BE2C (cell line): Measurements from ENCODE around the gene UBR3.
"Not testable (repeated sequence)": the region's sequence is repeated elsewhere in the genome, so short reads cannot be mapped to it uniquely, and the experiment has no call there.

Source experiments
- DNase-seq: peaks from one replicate; pipeline ENCODE4 v3.0.0-alpha.2; 2020
- H3K27me3 ChIP-seq: fragments of 250-450 bp; sonication (Bioruptor Pico); 2 replicates; pipeline ENCODE4 v1.5.1; 2020; ENCODE audit warnings: mild to moderate bottlenecking
- H3K36me3 ChIP-seq: fragments of 250-450 bp; sonication (Bioruptor Pico); 2 replicates; pipeline ENCODE4 v1.5.1; 2020; ENCODE audit warnings: mild to moderate bottlenecking
- H3K4me1 ChIP-seq: fragments of 250-450 bp; sonication (Bioruptor Pico); 2 replicates; pipeline ENCODE4 v1.5.1; 2020
- H3K4me3 ChIP-seq: 2 replicates; pipeline ENCODE4 v1.5.1; 2011; ENCODE audit warnings: low read depth, low read length
- H3K9me3 ChIP-seq: fragments of 250-450 bp; sonication (Bioruptor Pico); 2 replicates; pipeline ENCODE4 v1.5.1; 2020
- TF ChIP-seq, protein P1 (sequence below): IDR thresholded peaks from 2 replicates; pipeline ENCODE4 v1.5.1; 2012; ENCODE audit warnings: mild to moderate bottlenecking, low read depth, low read length

Gene UBR3

DNA sequence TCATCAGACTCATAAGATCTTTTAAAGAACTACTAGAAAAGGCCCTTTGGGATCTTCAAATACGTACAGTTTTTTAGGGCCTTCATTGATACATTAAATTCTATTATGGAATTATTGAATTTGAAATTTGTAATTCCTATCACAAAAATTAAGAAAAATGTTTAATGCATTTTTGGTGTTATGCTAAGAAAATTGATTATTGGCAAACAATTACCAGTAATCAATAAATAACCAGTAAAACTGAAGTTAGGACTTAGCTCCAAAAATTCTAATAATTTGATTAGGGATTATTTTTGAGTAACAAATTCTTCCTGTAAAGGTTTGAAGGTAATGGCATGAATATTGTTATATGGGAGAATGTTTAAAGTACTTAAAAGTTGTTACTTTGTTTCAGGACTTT is 119.3 kb downstream of the UBR3 start:
- no peaks in the 10 kb centered on the region for H3K36me3 ChIP-seq
- no peaks in the 10 kb centered on the region for H3K27me3 ChIP-seq
- no peaks in the 10 kb centered on the region for H3K4me1 ChIP-seq
- H3K4me3 ChIP-seq: no peak overlapping the region
- H3K9me3 ChIP-seq: no peaks in the 10 kb centered on the region
- DNase-seq: no peak
- TF ChIP-seq, protein P1, sequence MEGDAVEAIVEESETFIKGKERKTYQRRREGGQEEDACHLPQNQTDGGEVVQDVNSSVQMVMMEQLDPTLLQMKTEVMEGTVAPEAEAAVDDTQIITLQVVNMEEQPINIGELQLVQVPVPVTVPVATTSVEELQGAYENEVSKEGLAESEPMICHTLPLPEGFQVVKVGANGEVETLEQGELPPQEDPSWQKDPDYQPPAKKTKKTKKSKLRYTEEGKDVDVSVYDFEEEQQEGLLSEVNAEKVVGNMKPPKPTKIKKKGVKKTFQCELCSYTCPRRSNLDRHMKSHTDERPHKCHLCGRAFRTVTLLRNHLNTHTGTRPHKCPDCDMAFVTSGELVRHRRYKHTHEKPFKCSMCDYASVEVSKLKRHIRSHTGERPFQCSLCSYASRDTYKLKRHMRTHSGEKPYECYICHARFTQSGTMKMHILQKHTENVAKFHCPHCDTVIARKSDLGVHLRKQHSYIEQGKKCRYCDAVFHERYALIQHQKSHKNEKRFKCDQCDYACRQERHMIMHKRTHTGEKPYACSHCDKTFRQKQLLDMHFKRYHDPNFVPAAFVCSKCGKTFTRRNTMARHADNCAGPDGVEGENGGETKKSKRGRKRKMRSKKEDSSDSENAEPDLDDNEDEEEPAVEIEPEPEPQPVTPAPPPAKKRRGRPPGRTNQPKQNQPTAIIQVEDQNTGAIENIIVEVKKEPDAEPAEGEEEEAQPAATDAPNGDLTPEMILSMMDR: no peak

- H3K4me3 ChIP-seq: no peak overlapping the region
- TF ChIP-seq, protein P1: no peak
- no peaks in the 10 kb centered on the region for H3K27me3 ChIP-seq
- H3K4me1 ChIP-seq: no peaks in the 10 kb centered on the region
- peaks cover 2% of the 10 kb centered on the region; the same call in 1 of the 2 replicates for H3K36me3 ChIP-seq
- no peaks in the 10 kb centered on the region for H3K9me3 ChIP-seq
- DNase-seq: no peak
Observed at GRCh38 chr2:169955940-169956339, 128.7 kb downstream of the UBR3 start.

DNA sequence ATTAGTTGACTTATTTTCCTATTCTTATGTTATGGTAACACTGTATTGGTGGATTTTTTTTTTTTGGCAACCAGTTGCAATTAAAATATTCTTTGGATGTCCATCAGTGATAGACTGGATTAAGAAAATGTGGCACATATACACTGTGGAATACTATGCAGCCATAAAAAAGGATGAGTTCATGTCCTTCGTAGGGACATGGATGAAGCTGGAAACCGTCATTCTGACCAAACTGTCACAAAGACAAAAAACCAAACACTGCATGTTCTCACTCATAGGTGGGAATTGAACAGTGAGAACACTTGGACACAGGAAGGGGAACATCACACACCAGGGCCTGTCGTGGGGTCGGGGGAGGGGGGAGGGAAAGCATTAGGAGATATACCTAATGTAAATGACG is 130.0 kb downstream of the UBR3 start:
- H3K4me1 ChIP-seq, H3K9me3 ChIP-seq, H3K27me3 ChIP-seq, DNase-seq, H3K4me3 ChIP-seq, H3K36me3 ChIP-seq: not testable (repeated sequence)

GRCh38 chr2:169961911-169962310 is 134.7 kb downstream of the UBR3 start:
- Histone ChIP-seq H3K4me3 (no peak overlapping the region), H3K9me3 (no peaks in the 10 kb centered on the region), H3K36me3 (peaks cover 2% of the 10 kb centered on the region; the same call in 1 of the 2 replicates), H3K4me1 (no peaks in the 10 kb centered on the region), H3K27me3 (no peaks in the 10 kb centered on the region)
- TF ChIP-seq, protein P1: no peak
- DNase-seq: no peak

DNA sequence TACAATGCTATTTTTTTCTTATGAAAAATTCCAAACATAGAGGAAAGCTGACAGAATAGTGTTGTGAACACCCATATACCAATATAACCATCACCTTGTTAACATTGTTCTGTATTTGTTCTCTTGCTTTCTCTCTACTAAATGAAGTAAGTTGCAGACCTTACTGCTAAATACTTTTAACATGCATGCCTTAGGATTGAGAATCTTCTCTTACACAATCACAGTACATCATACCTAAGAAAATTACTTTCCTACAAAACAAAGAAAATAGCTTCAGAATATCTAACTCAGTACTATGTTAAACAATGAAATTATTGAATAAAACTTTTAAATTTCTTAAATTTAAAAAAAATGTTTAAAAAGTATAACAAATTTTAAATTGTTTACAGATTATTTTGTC is 136.5 kb downstream of the UBR3 start:
- H3K4me1 ChIP-seq: no peaks in the 10 kb centered on the region
- H3K9me3 ChIP-seq: no peaks in the 10 kb centered on the region
- DNase-seq: no peak
- H3K27me3 ChIP-seq: no peaks in the 10 kb centered on the region
- TF ChIP-seq, protein P1: no peak
- peaks cover 2% of the 10 kb centered on the region; the same call in 1 of the 2 replicates for H3K36me3 ChIP-seq
- no peak overlapping the region for H3K4me3 ChIP-seq

DNA sequence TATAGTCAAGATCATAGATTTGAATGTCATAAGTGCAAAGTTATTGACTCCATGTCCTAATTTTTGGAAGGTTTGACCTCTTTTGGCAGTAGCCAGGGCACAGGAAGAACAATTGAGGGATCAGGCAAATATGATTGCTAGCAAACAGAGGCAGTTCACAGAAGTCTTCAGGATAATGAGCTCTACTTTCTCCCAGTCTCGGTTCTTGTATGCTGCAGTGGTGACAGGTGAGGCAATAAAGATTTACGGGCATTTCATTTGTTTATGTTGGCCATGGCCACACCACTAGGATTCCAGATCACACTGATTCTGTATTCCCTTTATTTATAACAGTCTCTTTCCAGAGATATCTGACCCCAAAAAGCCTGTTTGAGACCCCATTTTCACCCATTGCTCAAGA is 137.5 kb downstream of the UBR3 start:
- no peaks in the 10 kb centered on the region for H3K4me1 ChIP-seq
- TF ChIP-seq, protein P1: no peak
- no peaks in the 10 kb centered on the region for H3K27me3 ChIP-seq
- H3K9me3 ChIP-seq: no peaks in the 10 kb centered on the region
- no peak for DNase-seq
- H3K36me3 ChIP-seq: no peaks in the 10 kb centered on the region
- no peak overlapping the region for H3K4me3 ChIP-seq

DNA sequence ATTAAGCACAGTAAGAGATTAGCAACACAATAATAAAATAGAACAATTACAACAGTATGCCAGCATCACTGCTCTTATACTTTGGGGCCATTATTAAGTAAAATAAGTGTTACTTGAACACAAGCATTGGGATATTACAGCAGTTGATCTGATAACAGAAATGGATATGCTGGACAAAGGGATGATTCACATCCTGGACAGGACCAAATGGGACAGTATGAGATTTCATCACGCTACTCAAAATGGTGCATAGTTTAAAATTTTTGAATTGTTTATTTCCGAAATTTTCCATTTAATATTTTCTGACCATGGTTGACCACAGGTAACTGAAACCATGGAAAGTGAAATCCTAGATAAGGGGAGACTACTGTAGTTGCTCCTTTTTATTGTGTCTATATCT is 138.2 kb downstream of the UBR3 start:
- Histone ChIP-seq H3K36me3 (no peaks in the 10 kb centered on the region), H3K27me3 (no peaks in the 10 kb centered on the region), H3K4me1 (no peaks in the 10 kb centered on the region), H3K9me3 (no peaks in the 10 kb centered on the region), H3K4me3 (no peak overlapping the region)
- TF ChIP-seq, protein P1: no peak
- no peak for DNase-seq
